ENCODE results near the gene SNAPC1. TPM values are rescaled to one million over a fixed set of nuclear protein-coding genes. Genes with fewer than 3 reads are reported as not detected.
A peak's percentile ranks its signal among the peaks of the same experiment; 100 is the strongest.

Gene SNAPC1
- total and polyA plus RNA-seq, 2 of the 13 experiments (the other 11 are each of a cell fraction or from before 2014, with no cell fraction given): 2.6 to 8.5 TPM

DNA sequence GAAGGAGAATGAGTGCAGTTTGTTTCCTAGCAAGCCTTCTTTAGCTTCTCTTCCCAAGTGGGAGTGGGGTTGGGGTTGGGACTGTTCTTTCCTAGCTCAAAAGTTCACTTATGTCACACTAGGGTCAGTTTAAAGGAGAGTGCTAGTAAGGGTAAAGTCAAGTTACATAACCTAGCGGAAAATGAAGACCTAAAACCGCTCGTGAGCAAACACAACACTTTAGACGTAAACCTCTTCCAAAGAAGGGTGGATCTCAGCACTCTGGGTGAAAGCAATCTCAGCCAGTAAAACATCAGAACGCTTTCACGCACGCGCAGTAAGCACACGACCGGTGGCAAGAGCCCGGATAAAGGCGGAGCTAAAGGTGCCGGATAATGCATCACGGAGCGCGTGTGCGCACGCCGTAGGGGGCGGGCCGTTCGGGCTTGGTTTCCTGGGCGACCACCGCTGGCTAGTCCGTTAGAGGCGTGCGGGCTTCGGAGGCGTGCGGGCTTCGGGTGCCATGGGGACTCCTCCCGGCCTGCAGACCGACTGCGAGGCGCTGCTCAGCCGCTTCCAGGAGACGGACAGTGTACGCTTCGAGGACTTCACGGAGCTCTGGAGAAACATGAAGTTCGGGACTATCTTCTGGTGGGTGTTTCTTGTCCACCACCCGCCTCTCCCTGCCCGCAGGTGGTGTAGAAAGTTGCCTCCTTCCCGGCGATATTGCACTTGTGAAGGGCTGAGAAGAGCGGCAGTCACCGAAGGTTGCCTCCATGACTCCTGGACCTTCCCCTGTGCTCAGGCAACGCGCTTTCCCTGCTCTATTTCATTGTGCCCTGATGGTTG is at the start of gene SNAPC1 (continued):
- TF ChIP-seq MXI1 (IDR thresholded peaks at IDR 0.05; ENCODE audit: borderline replicate concordance, low read depth, low read length): peak; percentile 91; the same call in 2 of the 3 replicates
- TF ChIP-seq FIP1L1 (IDR thresholded peaks at IDR 0.05; ENCODE audit: borderline replicate concordance, insufficient read depth, low read depth, low read length): no peak
- TF ChIP-seq ZGPAT (CRISPR knock-in tag; IDR thresholded peaks at IDR 0.05): peak; percentile 68
- TF ChIP-seq ZNF7 (CRISPR knock-in tag; IDR thresholded peaks at IDR 0.05): no peak
- no peak for TF ChIP-seq DDIT3 (CRISPR knock-in tag; IDR thresholded peaks at IDR 0.05)
- peak; percentile 72 for TF ChIP-seq TBX2 (CRISPR knock-in tag; IDR thresholded peaks at IDR 0.05; ENCODE audit: borderline replicate concordance)
- TF ChIP-seq GTF2F1 (IDR thresholded peaks at IDR 0.05; ENCODE audit: low read length): no peak
- no peak; the same call in 1 of the 2 replicates for TF ChIP-seq PAXIP1 (CRISPR knock-in tag; conservative IDR thresholded peaks at IDR 0.05)
- TF ChIP-seq, protein P1, sequence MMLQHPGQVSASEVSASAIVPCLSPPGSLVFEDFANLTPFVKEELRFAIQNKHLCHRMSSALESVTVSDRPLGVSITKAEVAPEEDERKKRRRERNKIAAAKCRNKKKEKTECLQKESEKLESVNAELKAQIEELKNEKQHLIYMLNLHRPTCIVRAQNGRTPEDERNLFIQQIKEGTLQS (CRISPR knock-in tag; IDR thresholded peaks at IDR 0.05): no peak
- no peak for TF ChIP-seq ZNF816 (CRISPR knock-in tag; IDR thresholded peaks at IDR 0.05; ENCODE audit: borderline replicate concordance)
- TF ChIP-seq IKZF4 (CRISPR knock-in tag; IDR thresholded peaks at IDR 0.05; ENCODE audit: borderline replicate concordance, low read depth, not compliant biosample characterization): no peak
- TF ChIP-seq ZNF75D (CRISPR knock-in tag; IDR thresholded peaks at IDR 0.05; ENCODE audit: borderline replicate concordance): no peak
- TF ChIP-seq ARID4A (CRISPR knock-in tag; IDR thresholded peaks at IDR 0.05; ENCODE audit: borderline replicate concordance): peak; percentile 85; the same call in 1 of the 2 replicates
- no peak for TF ChIP-seq GPBP1L1 (CRISPR knock-in tag; IDR thresholded peaks at IDR 0.05)
